IMR-90 (cell line): ENCODE measurements around the gene CAPN9. TPM values are rescaled to one million over a fixed set of nuclear protein-coding genes. Genes with fewer than 3 reads are reported as not detected.
A peak's percentile ranks its signal among the peaks of the same experiment; 100 is the strongest.

ENCODE experiments used
- ATAC-seq: fragments of 200-7000 bp; cut with Tn5 transposase; 2 replicates; pipeline ENCODE4 v1.9.1; 2020; ENCODE audit warnings: low read depth, mild to moderate bottlenecking, moderate library complexity
- BruUV-seq: library from RNA; stranded (reverse); fragments of 400-500 nt; replicated peaks from 2 replicates; lab custom pipeline; 2021; lab: Mats Ljungman, UMichigan
- CTCF ChIA-PET: fragments of 300-600 bp; formaldehyde crosslinking; extraction: SDS; loops from one replicate; lab custom pipeline; 2021; ENCODE audit warnings: antibody characterized with exemption; lab: Yijun Ruan, JAX
- POLR2A ChIA-PET: fragments of 300-600 bp; sonication (Branson Sonifier 250); formaldehyde crosslinking; loops from one replicate; lab custom pipeline; 2022; ENCODE audit warnings: antibody characterized with exemption; ENCODE audit not compliant: unreplicated experiment; lab: Charles Lee
- DNase-seq: peaks from one replicate; pipeline ENCODE4 v3.0.0; 2013
- H2AFZ ChIP-seq: replicated peaks from 2 replicates; pipeline ENCODE3; 2013; ENCODE audit warnings: low read length, mild to moderate bottlenecking; ENCODE audit not compliant: poor library complexity
- H2AK5ac ChIP-seq: 2 replicates; pipeline ENCODE4 v1.6.1; 2013; ENCODE audit warnings: low read depth, low read length, inconsistent platforms
- H2AK9ac ChIP-seq: replicated peaks from 2 replicates; pipeline ENCODE3; 2013; ENCODE audit warnings: mild to moderate bottlenecking, low read depth, low read length, moderate library complexity; ENCODE audit not compliant: poor library complexity
- H2BK120ac ChIP-seq: 2 replicates; pipeline ENCODE4 v1.6.1; 2013; ENCODE audit warnings: low read depth, low read length, inconsistent platforms
- H2BK15ac ChIP-seq: 3 replicates; pipeline ENCODE4 v1.6.1; 2013; ENCODE audit warnings: low read depth, low read length, inconsistent platforms
- H2BK20ac ChIP-seq: 2 replicates; pipeline ENCODE4 v1.6.1; 2013; ENCODE audit warnings: low read depth, mild to moderate bottlenecking, inconsistent platforms, low read length, moderate library complexity
- H2BK5ac ChIP-seq: 2 replicates; pipeline ENCODE4 v1.6.1; 2013; ENCODE audit warnings: mild to moderate bottlenecking, low read depth, low read length, inconsistent platforms; ENCODE audit not compliant: poor library complexity, severe bottlenecking
- H3K14ac ChIP-seq: replicated peaks from 2 replicates; pipeline ENCODE4 v1.6.1; 2013; ENCODE audit warnings: low read depth, low read length, inconsistent platforms
- H3K18ac ChIP-seq: 2 replicates; pipeline ENCODE4 v1.6.1; 2013; ENCODE audit warnings: low read depth, low read length, control low read depth
- H3K23ac ChIP-seq: 2 replicates; pipeline ENCODE4 v1.6.1; 2013; ENCODE audit warnings: low read depth, low read length, inconsistent platforms
- H3K27ac ChIP-seq: 2 replicates; pipeline ENCODE4 v1.5.1; 2013; ENCODE audit warnings: mild to moderate bottlenecking, control low read depth, low read length; ENCODE audit not compliant: insufficient read depth
- H3K27me3 ChIP-seq: 2 replicates; pipeline ENCODE4 v1.6.1; 2013; ENCODE audit warnings: low read length; ENCODE audit not compliant: control insufficient read depth, insufficient read depth
- H3K36me3 ChIP-seq: 2 replicates; pipeline ENCODE4 v1.6.1; 2013; ENCODE audit warnings: low read length, mixed read lengths; ENCODE audit not compliant: control insufficient read depth, insufficient read depth
- H3K4ac ChIP-seq: 2 replicates; pipeline ENCODE4 v1.6.1; 2013; ENCODE audit warnings: low read depth, low read length, inconsistent platforms
- H3K4me1 ChIP-seq: 2 replicates; pipeline ENCODE4 v1.6.1; 2013; ENCODE audit warnings: low read length, mixed read lengths; ENCODE audit not compliant: control insufficient read depth, insufficient read depth
- H3K4me2 ChIP-seq: 2 replicates; pipeline ENCODE4 v1.6.1; 2013; ENCODE audit warnings: low read depth, mild to moderate bottlenecking, control low read depth, low read length, moderate library complexity
- H3K4me3 ChIP-seq: 2 replicates; pipeline ENCODE4 v1.5.1; 2013; ENCODE audit warnings: low read depth, mild to moderate bottlenecking, control low read depth, low read length, moderate library complexity; ENCODE audit not compliant: insufficient read depth
- H3K56ac ChIP-seq: 2 replicates; pipeline ENCODE4 v1.6.1; 2013; ENCODE audit warnings: low read length, inconsistent platforms; ENCODE audit not compliant: insufficient read depth; ENCODE audit errors: extremely low read depth
- H3K79me1 ChIP-seq, 2 experiments: 2 replicates each; pipeline ENCODE4 v1.6.1; 2013; ENCODE audit warnings: low read length in 2 of 2, inconsistent platforms in 1 of 2, low read depth in 1 of 2
- H3K9ac ChIP-seq: 2 replicates; pipeline ENCODE4 v1.6.1; 2013; ENCODE audit warnings: low read depth, low read length, control low read depth
- H3K9me1 ChIP-seq: 2 replicates; pipeline ENCODE4 v1.6.1; 2013; ENCODE audit warnings: low read length, inconsistent platforms; ENCODE audit not compliant: insufficient read depth
- H3K9me3 ChIP-seq: 2 replicates; pipeline ENCODE4 v1.6.1; 2013; ENCODE audit warnings: low read length; ENCODE audit not compliant: control insufficient read depth, insufficient read depth
- H4K20me1 ChIP-seq: 2 replicates; pipeline ENCODE4 v1.6.1; 2013; ENCODE audit warnings: low read length, inconsistent platforms; ENCODE audit not compliant: insufficient read depth
- H4K5ac ChIP-seq: 2 replicates; pipeline ENCODE4 v1.6.1; 2013; ENCODE audit warnings: mild to moderate bottlenecking, low read depth, low read length, control low read depth
- H4K8ac ChIP-seq, 2 experiments: 2 replicates each; pipeline ENCODE4 v1.6.1; 2013; ENCODE audit warnings: low read depth in 2 of 2, low read length in 2 of 2, control low read depth in 1 of 2, inconsistent platforms in 1 of 2
- H4K91ac ChIP-seq: 2 replicates; pipeline ENCODE4 v1.6.1; 2013; ENCODE audit warnings: low read depth, low read length, inconsistent platforms; ENCODE audit not compliant: insufficient read depth
- CHD1 ChIP-seq: IDR thresholded peaks from 2 replicates; pipeline ENCODE4 v1.6.1; 2012; ENCODE audit warnings: low read depth, low read length, improper control_type of control experiment
- MAFK ChIP-seq: IDR thresholded peaks from 2 replicates; pipeline ENCODE4 v1.6.1; 2012; ENCODE audit warnings: low read depth, low read length, improper control_type of control experiment
- MXI1 ChIP-seq: IDR thresholded peaks from 2 replicates; pipeline ENCODE4 v1.6.1; 2012; ENCODE audit warnings: low read depth, mild to moderate bottlenecking, low read length, moderate library complexity, borderline replicate concordance
- POLR2A ChIP-seq: IDR thresholded peaks from 2 replicates; pipeline ENCODE4 v1.6.1; 2012; ENCODE audit warnings: mild to moderate bottlenecking, low read depth, low read length
- RAD21 ChIP-seq: IDR thresholded peaks from 2 replicates; pipeline ENCODE4 v1.6.1; 2012; ENCODE audit warnings: low read length, improper control_type of control experiment
- WGBS, 2 experiments: methylation state at CpG; one replicate each; pipeline versions ENCODE4 v1.1.5 to v1.1.7; 2013; ENCODE audit warnings: missing lambda C conversion rate in 2 of 2; ENCODE audit not compliant: insufficient read length in 1 of 2; ENCODE audit errors: extremely low coverage in 2 of 2; 5-methylcytosine and 5-hydroxymethylcytosine counted together
- dilution Hi-C: fragments of 300-500 bp; cut with HindIII; formaldehyde crosslinking; loops from one replicate; pipeline ENCODE4 v1.14.3; 2018; ENCODE audit warnings: low sequenced_read_pairs; ENCODE audit not compliant: unreplicated experiment
- in situ Hi-C: fragments of 300-500 bp; cut with MboI; formaldehyde crosslinking; loops from 3 replicates; pipeline ENCODE4 v1.14.3; 2019; ENCODE audit warnings: low sequenced_read_pairs, inconsistent platforms, mixed read lengths
- intact Hi-C: fragments of 100-400 bp; cut with micrococcal nuclease; formaldehyde crosslinking; loops from 2 replicates; pipeline ENCODE4 v1.10.0; 2022
- polyA plus RNA-seq, 3 experiments: library from polyadenylated mRNA; depleted of rRNA; stranded (reverse); fragments of >200 nt; gene quantifications; 2 replicates each; pipeline ENCODE4 v1.2.3, GENCODE V29; 2012; ENCODE audit warnings: low replicate concordance in 1 of 3
- total RNA-seq: library from RNA; depleted of rRNA; stranded (reverse); fragments of >200 nt; gene quantifications from 2 replicates; pipeline ENCODE4 v1.2.3, GENCODE V29; 2012
- TF ChIP-seq, protein P1 (sequence below): conservative IDR thresholded peaks from 2 replicates; pipeline ENCODE4 v1.5.1; 2012; ENCODE audit warnings: mild to moderate bottlenecking, low read depth, low read length, improper control_type of control experiment

Gene CAPN9
- total and polyA plus RNA-seq, 2 of the 4 experiments (the other 2 are of a cell fraction) = not detected

DNA sequence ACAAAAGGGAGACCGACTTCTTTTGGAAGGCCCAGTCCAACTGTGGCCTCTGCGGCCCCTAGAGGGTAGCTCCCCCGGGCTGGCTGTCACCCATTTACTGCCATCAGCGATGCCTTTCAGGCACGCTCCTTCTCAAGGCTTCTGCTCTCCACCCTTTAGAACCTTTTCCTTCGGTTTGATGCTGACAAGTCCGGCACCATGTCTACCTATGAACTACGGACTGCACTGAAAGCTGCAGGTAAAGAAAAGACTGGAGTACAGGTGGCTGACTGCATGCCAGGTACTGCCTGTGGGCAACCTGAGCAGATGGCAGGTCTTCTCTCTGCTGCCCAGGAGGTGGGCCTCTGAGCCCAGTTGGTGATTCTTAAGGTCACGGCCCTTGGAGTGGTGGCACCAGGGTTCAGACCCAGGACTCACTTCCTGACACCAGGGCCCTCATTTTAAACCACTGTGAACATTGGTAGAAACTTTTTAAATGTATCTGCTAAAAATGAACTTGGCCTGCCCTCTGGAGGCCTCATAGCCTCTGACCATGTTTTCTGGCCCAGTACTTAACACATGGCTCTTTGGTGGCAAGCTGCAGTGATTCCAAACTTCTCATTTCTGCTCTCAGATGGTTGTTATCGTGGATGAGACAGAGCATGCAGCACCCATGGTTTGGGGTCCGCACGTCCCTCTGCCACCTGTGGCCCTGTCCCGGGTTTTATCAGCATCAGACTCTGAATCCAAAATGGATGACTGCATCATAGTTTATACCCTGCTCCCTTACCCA is 45.7 kb downstream of the CAPN9 start:
- Histone ChIP-seq H2BK20ac (no peak overlapping the region), H4K8ac (no peak overlapping the region), H2BK5ac (no peak overlapping the region), H4K5ac (no peak overlapping the region), H2BK120ac (no peak overlapping the region), H3K18ac (no peak overlapping the region), H3K27me3 (no peaks in the 10 kb centered on the region; the same call in none of the 2 replicates), H3K14ac (no peak overlapping the region), H2AK9ac (peak overlapping the region; percentile 1), H3K27ac (no peak overlapping the region), H3K4me3 (no peak overlapping the region), H4K91ac (no peak overlapping the region), H2AFZ (no peak overlapping the region), H3K36me3 (no peaks in the 10 kb centered on the region), H2AK5ac (no peak overlapping the region), H4K20me1 (no peaks in the 10 kb centered on the region; the same call in 1 of the 2 replicates), H3K79me1 (no peaks in the 10 kb centered on the region), H3K4me1 (no peaks in the 10 kb centered on the region), H3K9ac (no peak overlapping the region), H3K56ac (no peak overlapping the region), H3K9me1 (no peaks in the 10 kb centered on the region), H3K9me3 (no peaks in the 10 kb centered on the region), H2BK15ac (no peak overlapping the region), H3K4ac (no peak overlapping the region), H3K23ac (no peak overlapping the region), H3K4me2 (no peak overlapping the region)
- DNase-seq = peak; percentile 11
- ChIA-PET POLR2A (no interaction called here), CTCF (no interaction called here)
- dilution Hi-C loops = no loop called here
- no peak for ATAC-seq
- in situ Hi-C loops = no loop called here
- no TSS peak for BruUV-seq
- 87% methylated on average over 5 of the region's 13 CpGs; no CpG with 5 or more reads in 1 of the 2 experiments for WGBS, 2 experiments
- TF ChIP-seq POLR2A = no peak
- TF ChIP-seq MXI1 = no peak
- TF ChIP-seq, protein P1, sequence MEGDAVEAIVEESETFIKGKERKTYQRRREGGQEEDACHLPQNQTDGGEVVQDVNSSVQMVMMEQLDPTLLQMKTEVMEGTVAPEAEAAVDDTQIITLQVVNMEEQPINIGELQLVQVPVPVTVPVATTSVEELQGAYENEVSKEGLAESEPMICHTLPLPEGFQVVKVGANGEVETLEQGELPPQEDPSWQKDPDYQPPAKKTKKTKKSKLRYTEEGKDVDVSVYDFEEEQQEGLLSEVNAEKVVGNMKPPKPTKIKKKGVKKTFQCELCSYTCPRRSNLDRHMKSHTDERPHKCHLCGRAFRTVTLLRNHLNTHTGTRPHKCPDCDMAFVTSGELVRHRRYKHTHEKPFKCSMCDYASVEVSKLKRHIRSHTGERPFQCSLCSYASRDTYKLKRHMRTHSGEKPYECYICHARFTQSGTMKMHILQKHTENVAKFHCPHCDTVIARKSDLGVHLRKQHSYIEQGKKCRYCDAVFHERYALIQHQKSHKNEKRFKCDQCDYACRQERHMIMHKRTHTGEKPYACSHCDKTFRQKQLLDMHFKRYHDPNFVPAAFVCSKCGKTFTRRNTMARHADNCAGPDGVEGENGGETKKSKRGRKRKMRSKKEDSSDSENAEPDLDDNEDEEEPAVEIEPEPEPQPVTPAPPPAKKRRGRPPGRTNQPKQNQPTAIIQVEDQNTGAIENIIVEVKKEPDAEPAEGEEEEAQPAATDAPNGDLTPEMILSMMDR = peak; percentile 33; the same call in 1 of the 2 replicates
- TF ChIP-seq CHD1 = no peak
- TF ChIP-seq MAFK = no peak
- TF ChIP-seq RAD21 = peak; percentile 25; the same call in 1 of the 2 replicates
- intact Hi-C loops = loop anchor here (5.0 kb wide), 1 partner anchor 151 kb away; the partner anchor contains the start of gene COG2
